Body of pancreas (tissue), 4 donors: ENCODE data around the gene CNOT6. TPM values are rescaled to one million over a fixed set of nuclear protein-coding genes. Genes with fewer than 3 reads are reported as not detected.
A peak's percentile ranks its signal among the peaks of the same experiment; 100 is the strongest.

Experiments used
- ATAC-seq: fragments of 150-250 bp; one replicate; pipeline ENCODE4 v1.9.1; 2016
- DNase-seq, 4 donors: peaks; one replicate each; pipeline ENCODE4 v3.0.0-alpha.2; 2019
- H3K27ac ChIP-seq, 4 donors: fragments of 200-600 bp; sonication (generic); 1 replicate in 3 of 4; 2 replicates in 1 of 4; pipeline versions ENCODE4 v1.5.1 to v1.6.1; 2016 to 2019; ENCODE audit warnings: mild to moderate bottlenecking in 1 of 4, mixed read lengths in 1 of 4, moderate library complexity in 1 of 4
- H3K27me3 ChIP-seq, 2 donors: fragments of 200-600 bp; sonication (generic); one replicate each; pipeline ENCODE4 v1.6.0; 2016; ENCODE audit warnings: mild to moderate bottlenecking in 1 of 2
- H3K36me3 ChIP-seq, 2 donors: fragments of 200-600 bp; sonication (generic); replicated peaks in 1 of 2; 2 replicates each; pipeline ENCODE4 v1.5.1; 2016; ENCODE audit warnings: low read depth in 2 of 2; ENCODE audit not compliant: insufficient read depth in 1 of 2
- H3K4me1 ChIP-seq: fragments of 200-600 bp; sonication (generic); one replicate; pipeline ENCODE4 v1.6.0; 2016
- H3K4me3 ChIP-seq, 2 donors: fragments of 200-600 bp; sonication (generic); 1 replicate in 1 of 2; 2 replicates in 1 of 2; pipeline ENCODE4 v1.5.1; 2016 to 2019
- H3K9me3 ChIP-seq, 3 donors: fragments of 200-600 bp; sonication (generic); 1 replicate in 2 of 3; 2 replicates in 1 of 3; pipeline ENCODE4 v1.5.1; 2016
- POLR2A ChIP-seq, 3 donors: fragments of 450-650 bp; IDR thresholded peaks; one replicate each; pipeline ENCODE4 v1.6.1; 2016; ENCODE audit warnings: antibody characterized with exemption in 3 of 3, mild to moderate bottlenecking in 2 of 3
- WGBS, 2 donors: methylation state at CpG; one replicate each; pipeline ENCODE4 v1.1.5; 2017; 5-methylcytosine and 5-hydroxymethylcytosine counted together
- intact Hi-C: fragments of 100-400 bp; cut with DNase I; formaldehyde crosslinking; loops from one replicate; pipeline ENCODE4 v1.15.1; 2023
- total RNA-seq, 2 donors: library from RNA; depleted of rRNA; stranded (reverse); fragments of >200 nt; gene quantifications; one replicate each; pipeline ENCODE4 v1.1.0, GENCODE V29; 2016
- TF ChIP-seq, protein P1 (sequence below), 7 experiments: fragments of 450-650 bp in 4 of 7; fragments of 200-600 bp in 3 of 7; sonication (generic) in 3 of 7; IDR thresholded peaks; one replicate each; pipeline ENCODE4 v1.5.1; 2016 to 2019; ENCODE audit warnings: antibody characterized with exemption in 7 of 7

Gene CNOT6
- total RNA-seq, 2 donors from 2014 or later = 4.0 to 7.5 TPM

DNA sequence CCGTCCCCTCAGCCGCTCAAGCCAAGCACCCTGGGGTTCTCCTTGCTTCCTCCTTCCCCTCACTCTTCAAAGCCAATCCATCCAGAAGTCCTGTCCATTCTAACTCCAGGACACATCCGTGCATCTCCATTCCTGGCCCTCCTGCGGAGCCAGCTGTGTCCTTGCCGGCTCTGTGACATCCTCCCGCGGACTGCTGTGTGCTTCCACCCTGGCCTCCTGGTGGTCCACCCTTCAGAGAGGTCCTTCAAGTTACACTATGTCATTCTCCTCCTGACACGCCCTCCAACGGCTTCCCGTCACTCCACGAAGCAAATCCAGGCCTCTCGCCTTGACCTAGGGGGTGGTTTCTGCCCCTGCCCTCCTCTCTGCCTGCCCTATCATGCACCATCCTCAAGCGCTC, 110.1 kb downstream of the CNOT6 start:
- DNase-seq = peak in 1 of 4 donors; percentile 4
- no peak overlapping the region for H3K4me3 ChIP-seq
- H3K4me1 ChIP-seq = no peaks in the 10 kb centered on the region
- 78 to 80% methylated on average over 13 of the region's 13 CpGs for WGBS, 2 donors
- H3K9me3 ChIP-seq = no peaks in the 10 kb centered on the region
- TF ChIP-seq POLR2A (IDR thresholded peaks at IDR 0.05) = no peak
- TF ChIP-seq, protein P1, sequence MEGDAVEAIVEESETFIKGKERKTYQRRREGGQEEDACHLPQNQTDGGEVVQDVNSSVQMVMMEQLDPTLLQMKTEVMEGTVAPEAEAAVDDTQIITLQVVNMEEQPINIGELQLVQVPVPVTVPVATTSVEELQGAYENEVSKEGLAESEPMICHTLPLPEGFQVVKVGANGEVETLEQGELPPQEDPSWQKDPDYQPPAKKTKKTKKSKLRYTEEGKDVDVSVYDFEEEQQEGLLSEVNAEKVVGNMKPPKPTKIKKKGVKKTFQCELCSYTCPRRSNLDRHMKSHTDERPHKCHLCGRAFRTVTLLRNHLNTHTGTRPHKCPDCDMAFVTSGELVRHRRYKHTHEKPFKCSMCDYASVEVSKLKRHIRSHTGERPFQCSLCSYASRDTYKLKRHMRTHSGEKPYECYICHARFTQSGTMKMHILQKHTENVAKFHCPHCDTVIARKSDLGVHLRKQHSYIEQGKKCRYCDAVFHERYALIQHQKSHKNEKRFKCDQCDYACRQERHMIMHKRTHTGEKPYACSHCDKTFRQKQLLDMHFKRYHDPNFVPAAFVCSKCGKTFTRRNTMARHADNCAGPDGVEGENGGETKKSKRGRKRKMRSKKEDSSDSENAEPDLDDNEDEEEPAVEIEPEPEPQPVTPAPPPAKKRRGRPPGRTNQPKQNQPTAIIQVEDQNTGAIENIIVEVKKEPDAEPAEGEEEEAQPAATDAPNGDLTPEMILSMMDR (IDR thresholded peaks at IDR 0.05) = no peak
- no peak overlapping the region for H3K27ac ChIP-seq
- no peak for ATAC-seq
- H3K27me3 ChIP-seq = no peaks in the 10 kb centered on the region
- H3K36me3 ChIP-seq = no peaks in the 10 kb centered on the region
- intact Hi-C loops = loop anchor here (10.0 kb wide), 1 partner anchor 59 kb away; no protein-coding TSS in a partner anchor

- H3K27ac ChIP-seq = no peak overlapping the region
- no peaks in the 10 kb centered on the region for H3K36me3 ChIP-seq
- H3K4me3 ChIP-seq = no peak overlapping the region
- H3K9me3 ChIP-seq = no peaks in the 10 kb centered on the region
- H3K4me1 ChIP-seq = no peaks in the 10 kb centered on the region
- peak; percentile 66 for ATAC-seq
- peak; percentile 70 to 81 (median 78) for DNase-seq
- H3K27me3 ChIP-seq = no peaks in the 10 kb centered on the region
- TF ChIP-seq, protein P1 (IDR thresholded peaks at IDR 0.05) = peak; percentile 78 to 88 (median 80)
- no peak for TF ChIP-seq POLR2A (IDR thresholded peaks at IDR 0.05)
- 31 to 46% methylated on average over 8 to 11 of the region's 11 CpGs for WGBS, 2 donors
- intact Hi-C loops = loop anchor here (10.0 kb wide), 1 partner anchor 61 kb away; no protein-coding TSS in a partner anchor
Measured at GRCh38 chr5:180605554-180606214, 111.5 kb downstream of the CNOT6 start.

GRCh38 chr5:180606215-180606785, 112.1 kb downstream of the CNOT6 start:
- no peak for ATAC-seq
- no peaks in the 10 kb centered on the region for H3K36me3 ChIP-seq
- H3K4me3 ChIP-seq = no peak overlapping the region
- no peak for DNase-seq
- H3K27me3 ChIP-seq = no peaks in the 10 kb centered on the region
- no peaks in the 10 kb centered on the region for H3K4me1 ChIP-seq
- TF ChIP-seq, protein P1 (IDR thresholded peaks at IDR 0.05) = no peak
- TF ChIP-seq POLR2A (IDR thresholded peaks at IDR 0.05) = no peak
- WGBS, 2 donors = 51 to 52% methylated on average over 21 of the region's 21 CpGs
- no peaks in the 10 kb centered on the region for H3K9me3 ChIP-seq
- H3K27ac ChIP-seq = no peak overlapping the region
- intact Hi-C loops = loop anchor here (10.0 kb wide), 1 partner anchor 61 kb away; no protein-coding TSS in a partner anchor

- TF ChIP-seq, protein P1 (IDR thresholded peaks at IDR 0.05) = no peak
- TF ChIP-seq POLR2A (IDR thresholded peaks at IDR 0.05) = no peak
- intact Hi-C loops = loop anchor here (10.0 kb wide), 1 partner anchor 63 kb away; no protein-coding TSS in a partner anchor
- Histone ChIP-seq H3K27ac (no peak overlapping the region), H3K27me3 (no peaks in the 10 kb centered on the region), H3K4me1 (no peaks in the 10 kb centered on the region), H3K4me3 (no peak overlapping the region), H3K36me3 (no peaks in the 10 kb centered on the region), H3K9me3 (no peaks in the 10 kb centered on the region)
- 45 to 57% methylated on average over 18 of the region's 18 CpGs for WGBS, 2 donors
- ATAC-seq (no peak), DNase-seq (peak in 1 of 4 donors; percentile 74)
Measured at GRCh38 chr5:180607861-180608571, 113.8 kb downstream of the CNOT6 start.
